ENCODE measurements around the gene CADM3.

- no peak for TF ChIP-seq CTCF (conservative IDR thresholded peaks at IDR 0.05 in 1 of 2, IDR thresholded peaks at IDR 0.05 in 1 of 2; ENCODE audit: extremely low read depth in 1 of 2, insufficient read depth in 1 of 2, low read depth in 1 of 2, low read length in 2 of 2)
- TF ChIP-seq EZH2 (IDR thresholded peaks at IDR 0.05; ENCODE audit: borderline replicate concordance, low read length): no peak
These were observed 68.3 kb downstream of the CADM3 start for GRCh38 chr1:159239551-159240220.
